ENCODE data around the gene PHOSPHO1. TPM values are rescaled to one million over a fixed set of nuclear protein-coding genes. Genes with fewer than 3 reads are reported as not detected.
A peak's percentile ranks its signal among the peaks of the same experiment; 100 is the strongest.
"Not testable (repeated sequence)": the region's sequence is repeated elsewhere in the genome, so short reads cannot be mapped to it uniquely, and the experiment has no call there.

PHOSPHO1 gene
- polyA plus RNA-seq, 4 donors = 1.3 to 22.7 (median 2.3) TPM

DNA sequence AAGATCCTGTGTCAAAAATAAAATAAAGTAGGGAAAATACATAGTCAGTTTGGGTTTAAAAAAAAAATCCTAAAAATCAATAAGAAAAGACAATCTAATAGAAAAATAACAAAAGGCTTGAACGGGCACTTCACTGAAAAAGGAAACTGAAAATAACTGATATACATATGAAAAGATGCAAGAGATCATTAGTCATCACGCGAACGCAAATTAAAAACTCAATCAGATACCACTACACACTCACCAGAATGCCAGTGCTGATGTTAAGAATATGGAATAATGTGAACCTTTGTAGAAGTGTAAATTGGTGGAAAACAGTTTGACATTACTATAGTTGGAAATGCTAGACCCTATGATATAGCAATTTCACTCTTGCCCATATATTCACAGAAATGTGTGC lies 34.8 kb downstream of the PHOSPHO1 start:
- no peak for DNase-seq (ENCODE audit: low read depth in 4 of 4, low spot score in 3 of 4)

DNA sequence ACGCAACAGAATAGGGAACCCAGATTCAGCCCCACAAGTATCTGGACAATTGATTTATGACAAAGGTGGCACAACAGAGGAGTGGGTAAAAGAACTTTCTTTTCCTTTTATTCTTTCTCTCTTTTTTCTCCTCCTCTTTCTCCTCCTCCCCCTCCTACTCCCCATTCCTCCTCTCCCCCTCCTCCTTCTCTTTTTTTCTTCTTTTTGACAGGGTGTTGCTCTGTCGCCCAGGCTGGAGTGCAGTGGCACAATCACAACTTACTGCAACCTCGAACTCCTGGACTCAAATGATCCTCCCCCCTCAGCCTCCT lies 36.3 kb downstream of the PHOSPHO1 start:
- no peak for DNase-seq (ENCODE audit: low read depth in 4 of 4, low spot score in 3 of 4)

DNA sequence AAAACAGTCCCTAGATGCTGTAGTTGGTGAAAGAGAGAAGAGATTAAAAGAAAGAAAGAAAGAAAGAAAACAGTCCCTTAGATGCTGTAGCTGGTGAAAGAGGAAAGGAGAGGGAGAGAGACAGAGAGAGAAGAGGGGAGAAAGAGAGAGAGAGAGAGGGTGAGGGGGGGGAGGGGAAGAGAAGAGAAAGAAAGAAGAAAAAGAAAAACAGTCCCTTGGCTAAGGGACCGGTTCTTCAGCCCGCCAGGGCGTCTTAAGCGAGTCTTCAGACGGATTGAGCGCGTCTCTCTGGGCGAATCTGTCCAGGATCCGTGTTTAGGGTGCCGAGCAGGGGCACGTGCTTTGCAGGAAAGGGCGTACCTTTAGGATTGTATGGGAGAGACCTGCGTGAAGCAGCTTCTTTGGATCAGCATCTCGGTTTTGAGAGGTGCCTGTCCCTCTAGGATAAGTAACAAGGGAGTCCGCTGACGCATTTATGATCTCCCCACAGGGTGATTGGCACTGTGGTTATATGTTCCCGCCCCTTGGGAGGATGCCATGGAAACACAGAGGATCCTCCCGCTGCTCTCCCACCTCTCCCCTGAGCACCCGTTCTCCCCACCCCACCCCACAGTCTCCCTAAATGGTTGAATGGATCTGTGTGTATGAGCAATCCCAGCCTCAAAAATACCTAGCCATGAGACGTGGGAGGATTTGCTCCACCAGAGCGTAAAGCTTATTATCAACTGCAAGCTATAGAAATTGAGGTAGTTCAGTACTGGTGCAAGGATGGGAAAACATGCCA lies 36.9 kb downstream of the PHOSPHO1 start:
- DNase-seq (ENCODE audit: low read depth in 4 of 4, low spot score in 3 of 4) = peak; percentile 65 to 77 (median 68)

DNA sequence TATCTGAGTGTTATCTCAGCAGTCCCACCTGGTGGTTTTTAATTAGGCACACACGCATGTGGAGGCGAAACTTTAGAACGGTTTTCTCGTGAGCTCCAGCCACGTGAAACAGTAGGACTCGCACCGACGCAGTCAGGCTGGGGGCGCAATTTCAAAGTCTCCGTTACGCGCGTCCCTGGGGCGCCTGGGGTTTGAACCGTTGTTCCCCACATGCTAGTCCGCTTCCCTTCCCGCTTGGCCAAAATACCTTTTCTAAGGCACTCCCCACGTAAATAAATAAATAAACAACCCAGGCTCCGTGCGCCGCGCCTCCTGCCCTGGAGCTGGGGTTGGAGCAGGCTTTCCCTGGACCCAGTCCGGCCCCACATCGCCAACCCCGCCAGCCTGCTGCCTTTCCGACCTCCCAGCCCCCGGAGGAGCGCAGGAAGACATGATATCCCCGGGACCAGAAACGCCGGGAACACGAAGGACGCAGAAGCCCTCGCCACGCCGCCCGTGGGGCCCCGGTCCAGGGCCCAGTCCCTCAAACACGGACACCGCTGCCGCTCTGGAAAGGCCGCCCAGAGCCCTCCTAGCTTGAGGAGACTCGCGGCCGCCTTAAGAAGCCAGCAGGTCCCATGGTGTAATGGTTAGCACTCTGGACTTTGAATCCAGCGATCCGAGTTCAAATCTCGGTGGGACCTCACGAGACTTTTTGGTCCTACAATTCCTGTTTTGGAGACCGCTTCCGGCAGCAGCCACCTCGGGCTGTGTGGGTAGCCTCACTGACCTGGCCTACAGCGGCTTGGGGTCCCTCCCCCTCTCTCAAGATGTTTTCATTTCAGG lies 38.5 kb downstream of the PHOSPHO1 start:
- DNase-seq (ENCODE audit: low read depth in 4 of 4, low spot score in 3 of 4) = peak; percentile 77 to 87 (median 85)

DNA sequence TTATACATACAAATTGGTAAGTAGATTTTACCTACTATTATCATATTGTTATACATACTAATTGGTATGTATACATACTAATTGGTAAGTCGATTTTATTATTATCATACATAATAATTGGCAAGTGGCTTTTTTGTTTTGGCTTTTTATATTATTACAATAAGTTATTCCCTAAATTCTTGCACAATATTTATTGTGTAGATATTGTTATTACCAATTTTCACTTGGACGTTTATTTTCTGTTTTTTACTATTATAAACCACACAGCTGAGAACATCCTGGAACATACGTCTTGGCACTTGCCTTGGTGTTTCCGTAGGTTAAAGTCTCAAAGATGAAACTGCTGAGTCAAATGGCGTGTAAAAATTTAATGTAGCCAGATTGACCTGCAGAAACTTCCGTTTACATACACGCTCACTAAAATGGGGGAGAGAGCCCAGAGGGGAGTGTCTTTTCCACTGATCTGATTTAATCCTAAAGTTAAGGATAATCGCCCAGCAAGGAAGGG lies 39.1 kb downstream of the PHOSPHO1 start:
- no peak for DNase-seq (ENCODE audit: low read depth in 4 of 4, low spot score in 3 of 4)

DNA sequence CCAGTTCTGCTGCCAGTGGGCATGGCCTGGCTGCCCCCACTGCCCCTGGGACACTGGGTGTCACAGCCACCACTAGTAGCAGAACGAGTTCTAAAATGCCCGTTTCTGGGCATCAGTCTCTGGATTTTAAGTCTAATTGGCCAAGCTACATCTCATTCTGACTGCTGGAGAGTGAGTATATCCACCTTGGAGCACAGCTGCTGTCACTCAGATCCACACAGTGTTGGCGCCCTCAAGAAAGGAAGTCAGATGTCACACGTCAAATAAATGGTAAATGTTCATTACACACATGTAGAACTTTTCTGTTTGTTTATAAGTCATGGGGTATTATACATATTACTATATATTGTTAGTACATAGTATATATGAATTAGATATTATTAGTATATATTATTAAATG lies 39.7 kb downstream of the PHOSPHO1 start:
- no peak for DNase-seq (ENCODE audit: low read depth in 4 of 4, low spot score in 3 of 4)

DNA sequence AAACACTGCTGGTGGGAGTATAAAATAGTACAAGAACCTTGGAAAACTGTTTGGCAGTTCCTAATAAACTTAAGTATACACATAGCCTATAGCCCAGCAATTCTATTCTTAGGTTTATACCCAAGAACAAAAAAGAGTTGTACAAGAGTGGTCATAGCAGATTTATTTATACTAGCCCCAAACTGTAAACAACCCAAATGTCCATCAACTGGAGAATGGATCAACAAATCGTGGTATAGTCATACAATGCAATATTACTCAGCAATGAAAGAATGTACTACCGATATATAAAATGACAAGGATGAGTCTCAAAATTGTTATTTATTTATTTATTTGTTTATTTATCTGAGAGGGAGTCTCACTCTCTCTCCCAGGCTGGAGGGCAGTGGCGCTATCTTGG lies 43.3 kb downstream of the PHOSPHO1 start:
- DNase-seq (ENCODE audit: low read depth in 4 of 4, low spot score in 3 of 4) = no peak

DNA sequence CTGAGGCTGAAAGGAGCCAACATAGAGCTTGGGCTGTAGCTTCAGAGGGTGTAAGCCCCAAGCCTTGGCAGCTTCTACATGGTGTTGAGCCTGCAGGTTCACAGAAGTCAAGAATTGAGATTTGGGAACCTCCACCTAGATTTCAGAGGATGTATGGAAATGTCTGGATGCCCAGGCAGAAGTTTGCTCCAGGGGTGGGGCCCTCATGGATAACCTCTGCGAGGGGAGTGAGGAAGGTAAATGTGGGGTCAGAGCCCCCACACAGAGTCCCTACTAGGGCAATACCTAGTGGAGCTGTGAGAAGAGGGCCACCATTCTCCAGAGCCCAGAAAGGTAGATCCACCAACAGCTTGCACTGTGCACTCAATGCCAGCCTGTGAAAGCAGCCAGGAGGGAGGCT lies 45.2 kb downstream of the PHOSPHO1 start:
- not testable (repeated sequence) for DNase-seq (ENCODE audit: low read depth in 4 of 4, low spot score in 3 of 4)

DNA sequence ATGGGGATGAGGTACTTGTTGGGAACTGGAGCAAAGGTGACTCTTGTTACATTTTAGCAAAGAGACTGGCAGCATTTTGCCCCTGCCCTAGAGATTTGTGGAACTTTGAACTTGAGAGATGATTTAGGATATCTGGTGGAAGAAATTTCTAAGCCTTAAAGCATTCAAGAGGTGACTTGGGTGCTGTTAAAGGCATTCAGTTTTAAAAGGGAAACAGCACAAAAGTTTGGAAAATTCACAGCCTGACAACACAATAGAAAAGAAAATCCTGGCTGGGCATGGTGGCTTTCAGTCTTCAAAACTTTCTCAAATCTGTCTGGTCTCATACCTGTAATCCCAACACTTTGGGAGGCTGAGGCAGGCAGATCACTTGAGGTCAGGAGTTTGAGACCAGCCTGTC lies 46.1 kb downstream of the PHOSPHO1 start:
- not testable (repeated sequence) for DNase-seq (ENCODE audit: low read depth in 4 of 4, low spot score in 3 of 4)

DNA sequence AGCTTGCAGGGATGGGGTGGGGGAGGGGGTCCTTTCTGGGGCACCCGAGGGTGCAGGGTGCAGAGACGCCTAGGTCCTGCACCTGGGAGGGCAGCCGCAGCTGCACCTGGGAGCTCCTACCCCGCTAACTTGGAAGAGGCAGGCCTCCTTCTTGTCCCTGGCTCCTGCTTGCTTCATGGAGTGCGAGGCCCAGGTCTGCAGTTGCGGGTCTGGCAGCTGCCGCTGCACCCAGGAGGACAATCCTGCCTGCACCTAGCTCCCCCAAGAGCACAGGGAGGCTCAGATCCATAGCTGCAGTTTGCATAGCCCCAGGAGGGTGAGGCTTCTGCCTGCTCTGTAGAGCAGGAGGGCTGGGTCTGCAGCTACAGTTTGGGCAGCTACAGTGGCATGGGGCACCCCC lies 46.8 kb downstream of the PHOSPHO1 start:
- DNase-seq (ENCODE audit: low read depth in 4 of 4, low spot score in 3 of 4) = no peak

DNA sequence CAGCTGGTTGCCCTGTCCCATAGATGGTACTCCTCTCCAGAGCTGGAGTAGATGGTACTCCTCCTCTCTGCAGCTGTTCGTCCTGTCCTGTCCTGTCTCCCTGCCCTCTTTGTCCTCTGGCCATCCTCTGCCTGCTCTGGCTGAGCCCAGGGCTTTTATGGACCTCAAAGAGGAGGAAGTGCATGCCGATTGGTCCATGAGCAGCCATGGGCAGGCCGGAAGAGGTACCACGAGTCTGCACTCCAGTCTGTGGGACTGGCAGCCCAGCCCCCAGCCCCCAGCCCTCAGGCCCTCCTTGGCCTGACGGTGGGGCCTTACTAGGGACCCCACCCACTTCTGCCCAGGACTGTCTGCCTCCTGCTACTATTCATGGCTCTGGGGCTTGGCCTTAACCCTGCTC lies 47.2 kb downstream of the PHOSPHO1 start:
- DNase-seq (ENCODE audit: low read depth in 4 of 4, low spot score in 3 of 4) = no peak

DNA sequence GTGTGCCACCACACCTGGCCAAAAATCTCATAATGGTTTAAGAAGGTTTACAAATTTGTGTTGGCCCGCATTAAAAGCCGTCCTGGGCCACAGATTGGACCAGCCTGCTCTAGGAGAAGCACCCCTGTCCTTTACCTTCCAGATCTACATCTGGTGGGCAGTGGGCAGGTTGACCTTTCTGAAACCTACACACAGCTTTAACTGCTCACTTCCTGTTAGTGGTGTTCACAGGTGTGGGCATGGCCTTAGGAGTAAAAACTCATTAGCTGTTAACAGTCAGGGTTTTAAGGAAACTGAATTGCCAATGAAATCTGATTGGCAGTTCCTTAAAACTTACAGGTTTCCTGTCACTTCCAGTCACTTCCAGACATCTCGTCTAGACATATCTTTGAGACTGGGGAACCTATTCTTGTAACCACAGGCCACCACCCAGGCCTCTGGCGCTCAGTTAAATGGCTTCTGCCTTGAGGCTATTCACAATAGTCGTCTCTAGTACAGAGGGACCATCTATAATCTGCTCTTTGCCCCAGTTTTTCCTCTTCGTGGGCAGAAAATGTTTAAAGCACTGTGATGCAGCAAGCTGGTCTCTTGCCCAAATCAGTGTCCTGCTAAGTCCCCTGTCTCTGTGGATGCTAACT lies 49.5 kb downstream of the PHOSPHO1 start:
- no peak for DNase-seq (ENCODE audit: low read depth in 4 of 4, low spot score in 3 of 4)

DNA sequence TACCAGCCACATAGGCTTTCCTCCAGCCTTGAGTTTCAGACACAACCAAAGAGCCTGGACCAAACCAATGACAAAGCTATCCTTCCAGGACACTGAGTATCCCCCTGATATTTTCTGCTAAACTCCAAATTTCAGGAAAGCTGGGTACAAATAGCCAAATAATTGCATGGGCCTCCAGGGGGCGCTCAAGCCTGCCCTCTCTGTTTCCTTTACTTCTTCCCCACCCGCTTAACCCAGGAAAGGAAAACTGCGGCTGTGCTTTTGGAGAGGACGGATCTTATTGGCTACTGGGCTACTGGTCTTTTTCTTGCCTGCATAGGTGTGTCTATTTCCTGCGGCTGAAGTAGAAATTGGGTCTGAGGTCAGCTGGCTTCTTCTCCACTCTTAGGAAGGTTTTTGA lies 50.3 kb downstream of the PHOSPHO1 start:
- DNase-seq (ENCODE audit: low read depth in 4 of 4, low spot score in 3 of 4) = no peak

DNA sequence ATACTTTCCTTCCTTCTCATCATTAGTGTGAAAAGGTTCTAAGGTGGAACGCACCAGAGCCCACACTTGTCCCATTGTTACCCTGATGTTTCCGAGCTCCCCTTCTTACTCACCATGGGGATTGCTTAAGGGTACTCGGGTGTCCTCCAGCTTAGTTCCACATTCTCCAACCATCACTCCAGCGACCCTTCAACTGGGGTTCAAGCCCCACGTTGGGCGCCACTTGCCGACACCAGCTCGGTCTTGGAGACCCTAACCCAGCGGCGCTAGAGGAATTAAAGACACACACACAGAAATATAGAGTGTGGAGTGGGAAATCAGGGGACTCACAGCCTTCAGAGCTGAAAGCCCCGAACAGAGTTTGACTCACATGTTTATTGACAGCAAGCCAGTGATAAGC lies 54.6 kb downstream of the PHOSPHO1 start:
- not testable (repeated sequence) for DNase-seq (ENCODE audit: low read depth in 4 of 4, low spot score in 3 of 4)

Other genes starting within 250 kb of the PHOSPHO1 start
- 10 to 100 TPM in 3 of 4 donors, 1 to 10 TPM in 1; 5.7 to 26.7 (median 20.0) TPM for gene IGF2BP1, start 233.4 kb downstream of the PHOSPHO1 start, polyA plus RNA-seq (ENCODE audit: insufficient read length in 4 of 4)
- 1 to 10 TPM in 1 of 4 donors, under 1 TPM in 3; 0.16 to 1.7 (median 0.39) TPM for gene B4GALNT2, start 98.0 kb downstream of the PHOSPHO1 start, polyA plus RNA-seq (ENCODE audit: insufficient read length in 4 of 4)
- 1 to 10 TPM; 1.5 to 2.0 (median 1.7) TPM for gene GNGT2, start 20.2 kb downstream of the PHOSPHO1 start, polyA plus RNA-seq (ENCODE audit: insufficient read length in 4 of 4)
- 1 to 10 TPM; 2.9 to 5.6 (median 4.1) TPM for gene ABI3, start 20.1 kb downstream of the PHOSPHO1 start, polyA plus RNA-seq (ENCODE audit: insufficient read length in 4 of 4)
- gene ZNF652, start 131.5 kb upstream of the PHOSPHO1 start, polyA plus RNA-seq (ENCODE audit: insufficient read length in 4 of 4) = 10 to 100 TPM; 28.2 to 31.6 (median 31.0) TPM
- gene PHB1, start 184.1 kb upstream of the PHOSPHO1 start, polyA plus RNA-seq (ENCODE audit: insufficient read length in 4 of 4) = 100 to 1,000 TPM; 151 to 235 (median 221) TPM